H1 (cell line): ENCODE data around the gene ZNF273. TPM values are rescaled to one million over a fixed set of nuclear protein-coding genes. Genes with fewer than 3 reads are reported as not detected.

Experiments used
- BCL11A ChIP-seq, 2 experiments: IDR thresholded peaks; one replicate each; pipeline ENCODE4 v1.6.1; 2011; ENCODE audit warnings: low read depth in 2 of 2, low read length in 2 of 2, mild to moderate bottlenecking in 2 of 2
- CBX5 ChIP-seq: fragments of 300-800, 300-1000 bp; sonication (generic); IDR thresholded peaks from 2 replicates; pipeline ENCODE4 v1.7.1; 2016; ENCODE audit warnings: antibody characterized with exemption, low read length, low read depth
- KDM5A ChIP-seq: fragments of 200-600 bp; IDR thresholded peaks from 2 replicates; pipeline ENCODE4 v1.7.1; 2012; ENCODE audit warnings: mild to moderate bottlenecking, low read length, inconsistent platforms, mixed read lengths
- POU5F1 ChIP-seq: IDR thresholded peaks from 2 replicates; pipeline ENCODE4 v1.6.1; 2011; ENCODE audit warnings: low read depth, mild to moderate bottlenecking, low read length, moderate library complexity
- RNF2 ChIP-seq: fragments of 200-900, 300-1000 bp; sonication (generic); IDR thresholded peaks from 2 replicates; pipeline ENCODE4 v1.7.1; 2016; ENCODE audit warnings: borderline replicate concordance, low read depth, mild to moderate bottlenecking, antibody characterized with exemption, low read length; ENCODE audit not compliant: poor library complexity, severe bottlenecking; ENCODE audit errors: missing control alignments
- polyA plus RNA-seq, 7 experiments: library from polyadenylated mRNA; depleted of rRNA in 3 of 7; stranded (reverse) in 5 of 7; unstranded in 2 of 7; fragments of >200 nt in 5 of 7; fragments of 200-250 nt in 2 of 7; gene quantifications; 1 replicate in 5 of 7; 2 replicates in 1 of 7; 4 replicates in 1 of 7; pipeline versions ENCODE4 v1.2.1 to v1.2.3, GENCODE V29; 2011 to 2013; ENCODE audit warnings: missing spikeins in 2 of 7, mixed read lengths in 2 of 7
- total RNA-seq: library from RNA; stranded (reverse); fragmentation: NEBNext Ultra II Directional; extraction: Animal tissue kit (Norgen Biotek cat#: 25700); gene quantifications from 2 replicates; pipeline ENCODE4 v1.2.1, GENCODE V29; 2021

ZNF273 gene
- total and polyA plus RNA-seq, 2 of the 8 experiments (the other 6 are each of a cell fraction or from before 2014, with no cell fraction given) = 6.2 to 23.2 TPM

- TF ChIP-seq CBX5 (no peak), RNF2 (no peak), KDM5A (no peak), POU5F1 (no peak), BCL11A (IDR thresholded peaks at IDR 0.05; ENCODE audit: low read depth in 2 of 2, low read length in 2 of 2) (no peak)
- TF ChIP-seq, all 59 proteins: peak for 0
Measured at GRCh38 chr7:64863969-64864368, 39.1 kb upstream of the ZNF273 start (continued).
